GM23248 (cell line): ENCODE results near the gene RARS1. TPM values are rescaled to one million over a fixed set of nuclear protein-coding genes. Genes with fewer than 3 reads are reported as not detected.

Experiments used
- DNase-seq: peaks from one replicate; pipeline ENCODE4 v3.0.0-alpha.2; 2015
- H2AFZ ChIP-seq: fragments of 200-600 bp; sonication (generic); 2 replicates; pipeline ENCODE4 v1.6.1; 2016; ENCODE audit warnings: antibody characterized with exemption
- H3F3A ChIP-seq: fragments of 200-600 bp; sonication (generic); 2 replicates; pipeline ENCODE4 v1.6.1; 2016; ENCODE audit warnings: mild to moderate bottlenecking, antibody characterized with exemption, mixed run types; ENCODE audit not compliant: insufficient read depth
- H3K27ac ChIP-seq: fragments of 200-600 bp; sonication (generic); 2 replicates; pipeline ENCODE4 v1.5.1; 2016; ENCODE audit warnings: mild to moderate bottlenecking
- H3K27me3 ChIP-seq: fragments of 200-600 bp; sonication (generic); replicated peaks from 2 replicates; pipeline ENCODE4 v1.6.1; 2016; ENCODE audit warnings: mild to moderate bottlenecking; ENCODE audit not compliant: insufficient read depth
- H3K36me3 ChIP-seq: fragments of 200-600 bp; sonication (generic); 2 replicates; pipeline ENCODE4 v1.6.1; 2016; ENCODE audit warnings: low read depth, mild to moderate bottlenecking
- H3K4me1 ChIP-seq: fragments of 200-600 bp; sonication (generic); 2 replicates; pipeline ENCODE4 v1.6.1; 2016; ENCODE audit warnings: mild to moderate bottlenecking; ENCODE audit not compliant: insufficient read depth
- H3K4me2 ChIP-seq: fragments of 200-600 bp; sonication (generic); one replicate; pipeline ENCODE4 v1.6.1; 2016; ENCODE audit warnings: mild to moderate bottlenecking; ENCODE audit not compliant: unreplicated experiment
- H3K4me3 ChIP-seq: fragments of 200-600 bp; sonication (generic); 2 replicates; pipeline ENCODE4 v1.5.1; 2016; ENCODE audit warnings: mild to moderate bottlenecking
- H3K79me2 ChIP-seq: fragments of 200-600 bp; sonication (generic); 2 replicates; pipeline ENCODE4 v1.6.1; 2016; ENCODE audit warnings: mild to moderate bottlenecking; ENCODE audit not compliant: insufficient read depth
- H3K9ac ChIP-seq: fragments of 200-600 bp; sonication (generic); 2 replicates; pipeline ENCODE4 v1.6.1; 2016; ENCODE audit warnings: mild to moderate bottlenecking
- H3K9me2 ChIP-seq: fragments of 200-600 bp; sonication (generic); 2 replicates; pipeline ENCODE4 v1.6.1; 2016; ENCODE audit warnings: mixed run types, mild to moderate bottlenecking, moderate library complexity; ENCODE audit not compliant: insufficient read depth
- H3K9me3 ChIP-seq: fragments of 200-600 bp; sonication (generic); one replicate; pipeline ENCODE4 v1.6.1; 2017; ENCODE audit warnings: low read depth
- H4K20me1 ChIP-seq: fragments of 200-600 bp; sonication (generic); 2 replicates; pipeline ENCODE4 v1.6.0; 2016; ENCODE audit not compliant: insufficient read depth
- EZH2 ChIP-seq: fragments of 200-600 bp; sonication (generic); IDR thresholded peaks from 2 replicates; pipeline ENCODE4 v1.6.1; 2018; ENCODE audit warnings: antibody characterized with exemption, mild to moderate bottlenecking; ENCODE audit not compliant: insufficient read depth, poor library complexity, severe bottlenecking
- EZH2phosphoT487 ChIP-seq: fragments of 200-600 bp; sonication (generic); IDR thresholded peaks from 2 replicates; pipeline ENCODE4 v1.6.1; 2018; ENCODE audit warnings: antibody characterized with exemption, moderate library complexity, mild to moderate bottlenecking, low read depth; ENCODE audit not compliant: insufficient read depth
- WGBS, 2 experiments: methylation state at CpG; one replicate each; pipeline ENCODE4 v1.1.6; 2015 to 2017; ENCODE audit warnings: low lambda C conversion rate in 2 of 2, low coverage in 1 of 2; ENCODE audit errors: missing lambda C conversion rate in 2 of 2; 5-methylcytosine and 5-hydroxymethylcytosine counted together
- in situ Hi-C: fragments of 300-500 bp; cut with MboI; formaldehyde crosslinking; loops from 2 replicates; pipeline ENCODE4 v1.15.0; 2020
- polyA plus RNA-seq: library from polyadenylated mRNA; unstranded; fragments of >200 nt; fragmentation: Nextera tagmentation; extraction: Ambion mirVana; gene quantifications from 2 replicates; pipeline ENCODE4 v1.2.1, GENCODE V29; 2016
- total RNA-seq: library from RNA; depleted of rRNA; stranded (reverse); fragments of >200 nt; shearing (Covaris generic); gene quantifications from 2 replicates; pipeline ENCODE4 v1.2.3, GENCODE V29; 2014

Gene RARS1
- total and polyA plus RNA-seq, 2 experiments from 2014 or later = 118 to 180 TPM

DNA sequence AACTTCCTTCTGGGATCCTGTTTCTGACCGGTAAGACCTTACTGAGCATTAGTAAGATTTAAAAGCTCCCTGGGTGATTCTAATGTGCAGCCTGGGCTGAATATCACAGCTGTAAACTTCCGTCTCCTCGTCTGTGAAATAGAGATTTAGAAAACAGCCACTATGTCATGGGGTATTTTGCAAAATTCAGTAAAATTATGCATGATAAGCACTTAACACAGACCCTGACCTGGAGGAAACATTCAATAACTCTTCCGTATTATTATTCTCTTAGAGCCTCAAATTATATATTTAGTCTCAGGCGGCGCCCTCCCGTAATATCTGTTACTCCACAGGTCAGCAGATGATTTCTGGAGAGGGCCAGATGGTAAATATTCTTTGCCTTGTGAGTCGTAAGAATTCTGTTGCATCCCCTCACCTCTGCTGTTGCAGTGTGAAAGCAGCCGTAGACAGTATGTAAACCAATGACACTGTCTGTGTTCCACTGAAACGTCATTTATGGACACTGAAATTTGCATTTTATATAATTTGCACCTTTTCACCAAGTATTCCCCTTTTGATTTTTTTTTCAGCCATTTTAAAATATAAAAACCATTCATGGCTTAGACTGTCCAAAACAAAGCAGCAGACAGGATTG is 39.2 kb upstream of the RARS1 start:
- no peak overlapping the region for H3K27ac ChIP-seq
- no peak overlapping the region for H3K9ac ChIP-seq
- no peaks in the 10 kb centered on the region for H4K20me1 ChIP-seq
- in situ Hi-C loops = no loop called here
- no peaks in the 10 kb centered on the region for H3K79me2 ChIP-seq
- H2AFZ ChIP-seq = no peak overlapping the region
- no peaks in the 10 kb centered on the region for H3K27me3 ChIP-seq
- no peak for TF ChIP-seq EZH2phosphoT487
- no peak for TF ChIP-seq EZH2
- DNase-seq = no peak
- no peaks in the 10 kb centered on the region for H3K36me3 ChIP-seq
- H3K4me1 ChIP-seq = peaks cover 10% of the 10 kb centered on the region; the same call in 1 of the 2 replicates
- no peaks in the 10 kb centered on the region for H3F3A ChIP-seq
- no peaks in the 10 kb centered on the region for H3K9me2 ChIP-seq
- no peak overlapping the region for H3K4me2 ChIP-seq
- no peak overlapping the region for H3K4me3 ChIP-seq
- no peaks in the 10 kb centered on the region for H3K9me3 ChIP-seq
- 87 to 89% methylated on average over 10 of the region's 10 CpGs for WGBS, 2 experiments

DNA sequence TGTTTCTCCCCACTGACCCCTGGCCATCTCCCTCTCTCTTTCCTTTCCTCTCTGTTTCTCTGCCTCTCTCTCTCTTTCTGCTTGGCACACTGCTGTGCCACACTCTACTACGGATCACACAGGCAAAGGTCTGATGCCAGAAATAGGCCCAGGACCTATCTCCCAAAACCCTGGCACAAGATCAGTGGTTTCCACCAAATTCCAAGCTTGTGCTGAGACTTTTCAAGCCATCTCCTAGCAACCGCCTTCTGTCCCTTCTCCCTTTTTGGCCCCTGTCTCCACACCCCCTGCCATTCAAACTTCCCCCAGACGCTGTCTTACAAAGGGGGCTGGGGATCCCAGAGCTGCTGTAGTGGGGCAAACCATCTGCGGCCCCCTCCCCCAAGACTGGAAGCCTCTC is 38.5 kb upstream of the RARS1 start:
- Histone ChIP-seq H3K4me2 (no peak overlapping the region), H3K36me3 (no peaks in the 10 kb centered on the region), H3F3A (no peaks in the 10 kb centered on the region), H3K4me3 (no peak overlapping the region), H4K20me1 (no peaks in the 10 kb centered on the region), H3K27ac (no peak overlapping the region), H3K79me2 (no peaks in the 10 kb centered on the region), H2AFZ (no peak overlapping the region), H3K9me2 (no peaks in the 10 kb centered on the region), H3K27me3 (no peaks in the 10 kb centered on the region), H3K9me3 (no peaks in the 10 kb centered on the region), H3K9ac (no peak overlapping the region), H3K4me1 (peaks cover 10% of the 10 kb centered on the region; the same call in 1 of the 2 replicates)
- no peak for DNase-seq
- no peak for TF ChIP-seq EZH2phosphoT487
- no peak for TF ChIP-seq EZH2
- in situ Hi-C loops = no loop called here
- WGBS, 2 experiments = 85 to 86% methylated on average over 4 of the region's 4 CpGs

DNA sequence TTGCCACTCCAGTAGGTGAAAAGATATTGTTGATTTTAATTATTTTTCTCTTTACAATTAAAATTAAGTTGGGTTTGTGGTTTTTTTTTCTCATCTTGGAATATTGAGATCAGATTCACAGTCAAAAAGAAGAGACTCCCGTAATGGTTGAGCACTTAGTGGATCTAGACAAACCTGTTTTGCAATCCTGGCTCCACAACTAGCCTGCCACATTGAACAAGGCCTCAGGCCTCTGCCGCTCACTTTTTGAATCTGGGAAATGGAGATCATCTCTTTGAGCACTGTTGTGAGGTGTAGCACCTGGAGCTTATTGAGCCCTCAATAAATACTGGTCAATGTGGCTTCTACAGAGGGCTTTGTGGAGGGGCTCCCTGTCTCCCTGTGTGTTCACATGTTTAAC is 37.1 kb upstream of the RARS1 start:
- DNase-seq = no peak
- Histone ChIP-seq H3K27me3 (no peaks in the 10 kb centered on the region), H4K20me1 (no peaks in the 10 kb centered on the region), H3K4me3 (no peak overlapping the region), H3K79me2 (no peaks in the 10 kb centered on the region), H3K27ac (no peak overlapping the region), H3K4me2 (no peak overlapping the region), H3K36me3 (no peaks in the 10 kb centered on the region), H3F3A (no peaks in the 10 kb centered on the region), H3K4me1 (peaks cover 10% of the 10 kb centered on the region; the same call in 1 of the 2 replicates), H2AFZ (no peak overlapping the region), H3K9me2 (no peaks in the 10 kb centered on the region), H3K9me3 (no peaks in the 10 kb centered on the region), H3K9ac (no peak overlapping the region)
- no peak for TF ChIP-seq EZH2phosphoT487
- no peak for TF ChIP-seq EZH2
- in situ Hi-C loops = no loop called here
- WGBS, 2 experiments = 79 to 92% methylated on average over 2 of the region's 2 CpGs

DNA sequence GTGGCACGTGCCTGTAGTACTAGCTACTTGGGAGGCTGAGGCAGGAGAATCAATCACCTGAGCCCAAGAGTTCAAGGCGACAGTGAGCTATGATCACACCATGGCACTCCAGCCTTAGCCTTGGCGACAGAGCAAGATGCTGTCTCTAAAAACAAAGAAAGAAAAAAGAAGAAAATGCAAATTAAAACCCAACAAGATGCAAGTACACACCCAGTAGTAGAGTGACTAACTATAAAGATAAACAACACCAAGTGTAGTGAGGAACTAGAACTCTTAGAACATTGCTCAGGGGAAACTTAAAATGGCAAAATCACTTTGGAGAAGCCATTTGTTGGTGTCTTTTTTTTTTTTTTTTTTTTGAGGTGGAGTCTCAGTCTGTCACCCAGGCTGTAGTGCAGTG is 34.7 kb upstream of the RARS1 start:
- no peaks in the 10 kb centered on the region for H4K20me1 ChIP-seq
- no peaks in the 10 kb centered on the region for H3K9me2 ChIP-seq
- DNase-seq = no peak
- no peak for TF ChIP-seq EZH2
- TF ChIP-seq EZH2phosphoT487 = no peak
- no peak overlapping the region for H3K9ac ChIP-seq
- H3F3A ChIP-seq = no peaks in the 10 kb centered on the region
- H3K36me3 ChIP-seq = no peaks in the 10 kb centered on the region
- H3K27me3 ChIP-seq = no peaks in the 10 kb centered on the region
- WGBS, 2 experiments = 94 to 100% methylated on average over 3 of the region's 3 CpGs
- no peaks in the 10 kb centered on the region for H3K9me3 ChIP-seq
- peaks cover 10% of the 10 kb centered on the region; the same call in 1 of the 2 replicates for H3K4me1 ChIP-seq
- in situ Hi-C loops = no loop called here
- no peak overlapping the region for H3K27ac ChIP-seq
- H3K4me2 ChIP-seq = no peak overlapping the region
- H3K4me3 ChIP-seq = no peak overlapping the region
- H2AFZ ChIP-seq = no peak overlapping the region
- no peaks in the 10 kb centered on the region for H3K79me2 ChIP-seq

DNA sequence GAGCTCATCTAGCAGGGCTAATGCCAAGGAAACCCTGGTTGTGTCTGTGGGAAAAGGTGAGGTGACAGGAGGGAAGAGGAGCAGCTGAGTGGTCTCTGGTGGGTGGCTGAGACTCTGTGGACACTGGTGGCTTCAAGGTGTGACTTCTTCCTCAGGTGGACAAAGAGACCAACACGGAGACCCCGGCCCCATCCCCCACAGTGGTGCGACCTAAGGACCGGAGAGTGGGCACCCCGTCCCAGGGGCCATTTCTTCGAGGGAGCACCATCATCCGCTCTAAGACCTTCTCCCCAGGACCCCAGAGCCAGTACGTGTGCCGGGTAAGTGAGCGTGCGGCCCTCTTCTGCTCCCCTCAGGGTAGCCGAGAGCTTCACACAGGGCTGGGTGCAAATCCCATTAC is 31.1 kb upstream of the RARS1 start:
- Histone ChIP-seq H3K9me3 (no peaks in the 10 kb centered on the region), H3K4me1 (peaks cover 5% of the 10 kb centered on the region; the same call in 1 of the 2 replicates), H4K20me1 (no peaks in the 10 kb centered on the region), H2AFZ (no peak overlapping the region), H3K9me2 (no peaks in the 10 kb centered on the region), H3K36me3 (no peaks in the 10 kb centered on the region), H3K9ac (no peak overlapping the region), H3K79me2 (no peaks in the 10 kb centered on the region), H3K27ac (no peak overlapping the region), H3K4me3 (no peak overlapping the region), H3K27me3 (no peaks in the 10 kb centered on the region), H3K4me2 (no peak overlapping the region), H3F3A (no peaks in the 10 kb centered on the region)
- DNase-seq = no peak
- TF ChIP-seq EZH2 = no peak
- no peak for TF ChIP-seq EZH2phosphoT487
- WGBS, 2 experiments = 93 to 94% methylated on average over 10 to 12 of the region's 12 CpGs
- in situ Hi-C loops = no loop called here
